Endothelial cell of umbilical vein (primary cell): ENCODE results near the gene RCOR1. TPM values are rescaled to one million over a fixed set of nuclear protein-coding genes. Genes with fewer than 3 reads are reported as not detected.
A peak's percentile ranks its signal among the peaks of the same experiment; 100 is the strongest.

Experiments
- BruUV-seq: library from RNA; stranded (reverse); fragments of 400-500 nt; replicated peaks from 2 replicates; lab custom pipeline; 2021; lab: Mats Ljungman, UMichigan
- CTCF ChIA-PET: fragments of 300-600, 350-600 bp; sonication (Branson Sonifier 250); formaldehyde crosslinking; loops from one replicate; lab custom pipeline; 2021; ENCODE audit warnings: antibody characterized with exemption, inconsistent platforms; lab: Charles Lee
- POLR2A ChIA-PET: fragments of 300-600, 350-600 bp; sonication (Branson Sonifier 250); formaldehyde crosslinking; loops from one replicate; lab custom pipeline; 2021; ENCODE audit warnings: antibody characterized with exemption, inconsistent platforms; lab: Charles Lee
- DNase-seq: peaks from one replicate; pipeline ENCODE4 v3.0.0-alpha.2; 2011; ENCODE audit warnings: low read depth, low spot score
- FAIRE-seq: peaks from 2 replicates; lab custom pipeline; 2011; peaks lifted over from hg19 to GRCh38; lab: Jason Lieb, UNC
- H2AFZ ChIP-seq: 2 replicates; pipeline ENCODE4 v1.6.0; 2012; ENCODE audit warnings: low read depth, low read length, control low read depth, inconsistent platforms
- H3K27ac ChIP-seq: 2 replicates; pipeline ENCODE4 v1.5.1; 2011; ENCODE audit warnings: low read depth, mild to moderate bottlenecking, control low read depth, low read length, moderate library complexity; ENCODE audit not compliant: insufficient read depth
- H3K27me3 ChIP-seq, 2 experiments: 2 replicates each; pipeline versions ENCODE4 v1.6.0 to v1.6.1; 2011; ENCODE audit warnings: low read length in 2 of 2, mixed read lengths in 1 of 2; ENCODE audit not compliant: control insufficient read depth in 2 of 2, insufficient read depth in 2 of 2
- H3K36me3 ChIP-seq, 2 experiments: 2 replicates in 1 of 2; 3 replicates in 1 of 2; pipeline ENCODE4 v1.5.1; 2011; ENCODE audit warnings: low read length in 2 of 2, mild to moderate bottlenecking in 1 of 2, moderate library complexity in 1 of 2; ENCODE audit not compliant: control insufficient read depth in 2 of 2, insufficient read depth in 2 of 2; ENCODE audit errors: extremely low read depth in 1 of 2
- H3K4me1 ChIP-seq: 3 replicates; pipeline ENCODE4 v1.5.1; 2011; ENCODE audit warnings: mild to moderate bottlenecking, low read length; ENCODE audit not compliant: control insufficient read depth, insufficient read depth; ENCODE audit errors: extremely low read depth
- H3K4me2 ChIP-seq: 2 replicates; pipeline ENCODE4 v1.6.1; 2011; ENCODE audit warnings: low read length, control low read depth, mixed read lengths; ENCODE audit not compliant: insufficient read depth
- H3K4me3 ChIP-seq, 3 experiments: fragments of 200-600 bp in 1 of 3; sonication (generic), shearing (Covaris generic) in 1 of 3; replicated peaks in 1 of 3; 2 replicates each; pipeline ENCODE4 v1.5.1; 2011 to 2016; ENCODE audit warnings: control low read depth in 3 of 3, low read length in 3 of 3, mild to moderate bottlenecking in 2 of 3, inconsistent platforms in 1 of 3, low read depth in 1 of 3, moderate library complexity in 1 of 3; ENCODE audit not compliant: insufficient read depth in 1 of 3
- H3K79me2 ChIP-seq: 2 replicates; pipeline ENCODE4 v1.6.0; 2012; ENCODE audit warnings: low read length, inconsistent platforms; ENCODE audit not compliant: control insufficient read depth, insufficient read depth
- H3K9ac ChIP-seq: replicated peaks from 2 replicates; pipeline ENCODE3; 2011; ENCODE audit warnings: low read length, control low read depth; ENCODE audit not compliant: insufficient read depth; ENCODE audit errors: extremely low read depth
- H3K9me1 ChIP-seq: replicated peaks from 3 replicates; pipeline ENCODE4 v1.6.0; 2011; ENCODE audit warnings: mild to moderate bottlenecking, low read length; ENCODE audit not compliant: control insufficient read depth, insufficient read depth; ENCODE audit errors: extremely low read depth
- H3K9me3 ChIP-seq: replicated peaks from 2 replicates; pipeline ENCODE4 v1.5.1; 2012; ENCODE audit warnings: low read length, inconsistent platforms; ENCODE audit not compliant: control insufficient read depth, insufficient read depth
- H4K20me1 ChIP-seq: replicated peaks from 2 replicates; pipeline ENCODE3; 2011; ENCODE audit warnings: mild to moderate bottlenecking, low read length; ENCODE audit not compliant: control insufficient read depth, insufficient read depth; ENCODE audit errors: extremely low read depth
- EZH2 ChIP-seq: IDR thresholded peaks from 2 replicates; pipeline ENCODE4 v1.6.1; 2012; ENCODE audit warnings: borderline replicate concordance, low read depth, mild to moderate bottlenecking, moderate library complexity, low read length, inconsistent platforms; ENCODE audit not compliant: severe bottlenecking
- FOS ChIP-seq: IDR thresholded peaks from 2 replicates; pipeline ENCODE4 v1.6.1; 2011; ENCODE audit warnings: mild to moderate bottlenecking, low read length, moderate library complexity, borderline replicate concordance; ENCODE audit not compliant: insufficient read depth
- GATA2 ChIP-seq: IDR thresholded peaks from 2 replicates; pipeline ENCODE4 v1.7.0; 2011; ENCODE audit warnings: low read depth, mild to moderate bottlenecking, moderate library complexity, mixed read lengths, low read length; ENCODE audit not compliant: insufficient read length, insufficient read depth
- JUN ChIP-seq: IDR thresholded peaks from 2 replicates; pipeline ENCODE4 v1.6.1; 2011; ENCODE audit warnings: borderline replicate concordance, low read depth; ENCODE audit not compliant: insufficient read length, insufficient read depth
- MYC ChIP-seq: IDR thresholded peaks from one replicate; pipeline ENCODE4 v1.6.1; 2011; ENCODE audit warnings: mild to moderate bottlenecking, low read depth, low read length
- POLR2A ChIP-seq: IDR thresholded peaks from 2 replicates; pipeline ENCODE4 v1.6.1; 2012; ENCODE audit warnings: low read depth, mild to moderate bottlenecking, control low read depth, low read length
- POLR2AphosphoS5 ChIP-seq: IDR thresholded peaks from 2 replicates; pipeline ENCODE4 v1.6.1; 2012; ENCODE audit warnings: low read depth, mild to moderate bottlenecking, control low read depth, low read length, moderate library complexity; ENCODE audit not compliant: insufficient read depth
- dilution Hi-C: fragments of 300-500 bp; cut with MboI; formaldehyde crosslinking; loops from one replicate; pipeline ENCODE4 v1.15.0; 2019; ENCODE audit warnings: low sequenced_read_pairs; ENCODE audit not compliant: extremely low pct_ligation_motif_present
- intact Hi-C: fragments of 100-400 bp; cut with micrococcal nuclease; formaldehyde crosslinking; loops from one replicate; pipeline ENCODE4 v1.10.0; 2022
- polyA plus RNA-seq, 4 experiments: library from polyadenylated mRNA; depleted of rRNA in 3 of 4; stranded (reverse) in 3 of 4; unstranded in 1 of 4; fragments of >200 nt; gene quantifications; 2 replicates each; pipeline versions ENCODE4 v1.2.1 to v1.2.3, GENCODE V29; 2011 to 2012; ENCODE audit warnings: missing spikeins in 1 of 4
- total RNA-seq: library from RNA; stranded (reverse); gene quantifications from 2 replicates; pipeline ENCODE4 v1.2.3, GENCODE V29; 2021
- TF ChIP-seq, protein P1 (sequence below): IDR thresholded peaks from 2 replicates; pipeline ENCODE4 v1.6.1; 2011; ENCODE audit not compliant: insufficient read depth, insufficient read length
- TF ChIP-seq, protein P2 (sequence below), 2 donors: IDR thresholded peaks; 1 replicate in 1 of 2; 2 replicates in 1 of 2; pipeline ENCODE4 v1.5.1; 2011; ENCODE audit warnings: low read length in 2 of 2, mild to moderate bottlenecking in 2 of 2, moderate library complexity in 2 of 2, control low read depth in 1 of 2, inconsistent platforms in 1 of 2, low read depth in 1 of 2; ENCODE audit not compliant: insufficient read depth in 1 of 2; ENCODE audit errors: extremely low read depth in 1 of 2

The RCOR1 gene
- total and polyA plus RNA-seq, 2 donors (not counting 3 experiments of a cell fraction or from before 2014, with no cell fraction given) = 15.6 to 32.2 TPM

DNA sequence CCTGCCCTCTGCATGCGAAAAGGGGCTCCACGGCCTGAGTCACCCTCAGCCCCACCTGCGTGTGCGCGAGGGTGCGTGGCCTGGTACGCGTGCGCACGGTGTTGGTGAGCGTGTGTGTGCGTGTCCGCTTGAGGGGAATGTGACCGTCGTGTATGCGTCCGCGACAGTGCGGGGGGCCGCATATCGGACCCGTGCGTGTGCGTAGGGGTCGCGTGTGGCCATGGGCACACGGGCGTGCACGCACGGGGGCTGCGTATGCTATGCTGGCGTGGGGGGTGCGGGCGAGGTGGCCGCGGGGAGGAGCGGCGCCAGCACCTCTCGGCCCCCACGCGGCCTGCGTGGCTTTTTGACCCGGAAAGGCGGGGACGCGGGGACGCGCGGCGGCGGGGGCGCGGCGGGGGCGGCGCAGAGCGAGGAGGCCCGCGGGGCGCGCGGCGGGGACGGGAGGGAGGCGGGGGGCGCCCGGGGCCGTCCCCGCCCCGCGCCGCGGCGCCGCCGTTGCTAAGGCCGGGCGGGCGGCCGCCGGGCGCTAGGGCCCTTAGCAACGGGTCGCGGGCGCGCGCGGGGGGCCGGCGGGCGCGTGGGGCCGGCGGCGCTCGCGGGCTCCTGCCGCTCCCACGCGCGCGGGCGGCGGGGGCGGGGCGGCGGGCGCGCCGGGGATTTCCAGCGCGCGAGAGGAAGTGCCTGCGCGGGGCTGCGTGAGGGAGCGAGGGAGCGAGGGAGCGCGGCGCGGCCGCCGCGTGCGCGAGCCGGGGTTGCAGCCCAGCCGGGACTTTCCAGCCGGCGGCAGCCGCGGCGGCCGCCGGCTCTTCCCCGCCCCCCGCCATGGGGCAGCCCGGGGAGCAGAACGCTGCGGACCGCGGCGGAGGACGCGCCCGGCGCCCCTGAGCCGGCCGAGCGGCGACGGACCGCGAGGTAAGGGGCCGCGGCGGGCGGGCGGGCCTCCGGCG, 184.6 kb downstream of the RCOR1 start, which contains the start of gene TRAF3:
Gene TRAF3, plus strand, starts transcription at position 689 of the 950 bp plus-strand sequence. CDS start 92,753 bp downstream, outside the sequence.
- H3K79me2 ChIP-seq = peaks cover 39% of the 10 kb centered on the region
- no peaks in the 10 kb centered on the region for H3K36me3 ChIP-seq
- intact Hi-C loops (loop anchor here (5.0 kb wide), 1 partner anchor 185 kb away; the partner anchor contains the start of gene RCOR1), dilution Hi-C loops (no loop called here)
- peak within 1 kb of the TSS; percentile 67 for H2AFZ ChIP-seq
- peaks cover 16% of the 10 kb centered on the region for H3K4me1 ChIP-seq
- no peaks in the 10 kb centered on the region for H3K9me1 ChIP-seq
- BruUV-seq = no TSS peak
- H3K9ac ChIP-seq = peak within 1 kb of the TSS; percentile 90
- ChIA-PET POLR2A (no interaction called here), CTCF (no interaction called here)
- no peaks in the 10 kb centered on the region for H4K20me1 ChIP-seq
- peak within 1 kb of the TSS; percentile 96 for H3K4me2 ChIP-seq
- peak; percentile 43 for TF ChIP-seq POLR2AphosphoS5
- TF ChIP-seq, protein P1, sequence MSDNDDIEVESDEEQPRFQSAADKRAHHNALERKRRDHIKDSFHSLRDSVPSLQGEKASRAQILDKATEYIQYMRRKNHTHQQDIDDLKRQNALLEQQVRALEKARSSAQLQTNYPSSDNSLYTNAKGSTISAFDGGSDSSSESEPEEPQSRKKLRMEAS = no peak
- no peaks in the 10 kb centered on the region for H3K27me3 ChIP-seq
- H3K9me3 ChIP-seq = no peaks in the 10 kb centered on the region
- peak within 1 kb of the TSS; percentile 74 to 96 (median 91) for H3K4me3 ChIP-seq
- FAIRE-seq (no peak), DNase-seq (peak; percentile 53)
- peak within 1 kb of the TSS; percentile 73 for H3K27ac ChIP-seq

DNA sequence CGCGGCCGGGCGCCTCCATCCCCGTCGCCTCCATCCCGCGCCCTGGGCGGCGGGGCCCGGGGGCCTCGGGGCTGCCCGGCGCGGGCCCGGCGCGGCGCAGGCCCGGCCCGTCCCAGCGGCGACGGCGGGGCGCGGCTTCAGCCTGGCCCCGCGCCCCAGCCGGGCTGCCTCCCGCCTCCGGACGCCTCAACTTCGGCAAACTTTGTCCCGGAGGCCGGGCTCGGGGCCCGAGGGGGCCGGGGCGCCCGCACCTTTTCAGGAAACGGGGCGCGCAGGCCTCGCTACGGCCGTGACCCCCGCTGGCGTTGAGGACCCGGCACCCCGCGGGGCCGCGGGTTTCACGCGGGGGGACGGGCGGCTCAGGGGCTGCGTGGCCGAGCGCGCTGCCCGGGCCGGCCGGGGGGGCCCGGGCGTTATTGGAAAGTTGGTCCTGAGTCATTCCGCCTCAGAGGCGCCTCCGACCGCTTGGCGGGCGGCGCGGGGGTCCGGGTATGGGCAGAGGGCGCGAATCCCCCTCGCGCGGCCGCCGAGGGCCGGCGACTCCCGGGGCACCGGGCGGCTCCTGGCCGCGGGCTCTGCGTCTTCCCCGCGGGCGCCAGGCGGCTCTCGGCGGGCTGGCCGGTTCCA, 185.4 kb downstream of the RCOR1 start:
- H4K20me1 ChIP-seq = no peaks in the 10 kb centered on the region
- peaks cover 47% of the 10 kb centered on the region for H3K79me2 ChIP-seq
- TF ChIP-seq GATA2 = no peak
- TF ChIP-seq POLR2A = no peak
- TF ChIP-seq, protein P1 = no peak
- no peak for TF ChIP-seq EZH2
- no peak for TF ChIP-seq POLR2AphosphoS5
- TF ChIP-seq MYC = no peak
- TF ChIP-seq JUN = no peak
- no peak for TF ChIP-seq FOS
- TF ChIP-seq, protein P2, sequence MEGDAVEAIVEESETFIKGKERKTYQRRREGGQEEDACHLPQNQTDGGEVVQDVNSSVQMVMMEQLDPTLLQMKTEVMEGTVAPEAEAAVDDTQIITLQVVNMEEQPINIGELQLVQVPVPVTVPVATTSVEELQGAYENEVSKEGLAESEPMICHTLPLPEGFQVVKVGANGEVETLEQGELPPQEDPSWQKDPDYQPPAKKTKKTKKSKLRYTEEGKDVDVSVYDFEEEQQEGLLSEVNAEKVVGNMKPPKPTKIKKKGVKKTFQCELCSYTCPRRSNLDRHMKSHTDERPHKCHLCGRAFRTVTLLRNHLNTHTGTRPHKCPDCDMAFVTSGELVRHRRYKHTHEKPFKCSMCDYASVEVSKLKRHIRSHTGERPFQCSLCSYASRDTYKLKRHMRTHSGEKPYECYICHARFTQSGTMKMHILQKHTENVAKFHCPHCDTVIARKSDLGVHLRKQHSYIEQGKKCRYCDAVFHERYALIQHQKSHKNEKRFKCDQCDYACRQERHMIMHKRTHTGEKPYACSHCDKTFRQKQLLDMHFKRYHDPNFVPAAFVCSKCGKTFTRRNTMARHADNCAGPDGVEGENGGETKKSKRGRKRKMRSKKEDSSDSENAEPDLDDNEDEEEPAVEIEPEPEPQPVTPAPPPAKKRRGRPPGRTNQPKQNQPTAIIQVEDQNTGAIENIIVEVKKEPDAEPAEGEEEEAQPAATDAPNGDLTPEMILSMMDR (IDR thresholded peaks at IDR 0.05; ENCODE audit: extremely low read depth in 1 of 2, insufficient read depth in 1 of 2, low read depth in 1 of 2, low read length in 2 of 2) = no peak
- no peaks in the 10 kb centered on the region for H3K9me1 ChIP-seq
- H3K9ac ChIP-seq = peak overlapping the region; percentile 90
- no peaks in the 10 kb centered on the region for H3K36me3 ChIP-seq
- H3K9me3 ChIP-seq = no peaks in the 10 kb centered on the region
- intact Hi-C loops = loop anchor here (2.0 to 5.0 kb wide), 2 partner anchors 186 to 253 kb away; partner anchors contain the start of gene RCOR1
- peaks cover 16% of the 10 kb centered on the region for H3K4me1 ChIP-seq
- H3K27me3 ChIP-seq = no peaks in the 10 kb centered on the region
- BruUV-seq = no TSS peak
- peak overlapping the region; percentile 73 for H3K27ac ChIP-seq
- H3K4me3 ChIP-seq = peak overlapping the region; percentile 74 to 96 (median 91)
- POLR2A ChIA-PET = no interaction called here
- dilution Hi-C loops = no loop called here
- peak overlapping the region; percentile 96 for H3K4me2 ChIP-seq
- no peak for FAIRE-seq
- no peak for DNase-seq
- CTCF ChIA-PET = no interaction called here
- H2AFZ ChIP-seq = peak overlapping the region; percentile 67
